ENCODE measurements around the gene PDGFD. TPM values are rescaled to one million over a fixed set of nuclear protein-coding genes. Genes with fewer than 3 reads are reported as not detected.

PDGFD gene
- total RNA-seq, 1 donor, result 6.9 TPM

DNA sequence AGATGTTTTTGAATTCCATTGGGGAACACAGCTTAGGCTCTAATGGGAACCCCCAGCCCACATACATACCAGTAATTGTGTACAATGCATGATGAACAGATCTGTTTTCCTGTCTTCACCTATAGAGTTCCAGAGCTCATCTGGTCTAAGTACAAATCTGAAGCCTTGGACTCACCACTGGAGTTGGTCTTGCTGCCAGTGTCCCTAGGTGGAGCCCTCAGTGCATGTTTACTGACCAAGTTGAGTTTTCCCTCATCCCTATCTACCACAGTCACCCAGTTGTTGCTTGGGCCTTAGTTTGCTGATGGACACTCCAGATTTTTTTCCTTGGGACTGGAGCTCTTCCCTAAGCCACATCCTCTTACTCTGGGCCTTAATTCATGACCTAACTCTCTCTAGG lies 286.7 kb downstream of the PDGFD start:
- H3K4me3 ChIP-seq (ENCODE audit: low read depth, low read length), result no peak overlapping the region
- TF ChIP-seq, protein P1, sequence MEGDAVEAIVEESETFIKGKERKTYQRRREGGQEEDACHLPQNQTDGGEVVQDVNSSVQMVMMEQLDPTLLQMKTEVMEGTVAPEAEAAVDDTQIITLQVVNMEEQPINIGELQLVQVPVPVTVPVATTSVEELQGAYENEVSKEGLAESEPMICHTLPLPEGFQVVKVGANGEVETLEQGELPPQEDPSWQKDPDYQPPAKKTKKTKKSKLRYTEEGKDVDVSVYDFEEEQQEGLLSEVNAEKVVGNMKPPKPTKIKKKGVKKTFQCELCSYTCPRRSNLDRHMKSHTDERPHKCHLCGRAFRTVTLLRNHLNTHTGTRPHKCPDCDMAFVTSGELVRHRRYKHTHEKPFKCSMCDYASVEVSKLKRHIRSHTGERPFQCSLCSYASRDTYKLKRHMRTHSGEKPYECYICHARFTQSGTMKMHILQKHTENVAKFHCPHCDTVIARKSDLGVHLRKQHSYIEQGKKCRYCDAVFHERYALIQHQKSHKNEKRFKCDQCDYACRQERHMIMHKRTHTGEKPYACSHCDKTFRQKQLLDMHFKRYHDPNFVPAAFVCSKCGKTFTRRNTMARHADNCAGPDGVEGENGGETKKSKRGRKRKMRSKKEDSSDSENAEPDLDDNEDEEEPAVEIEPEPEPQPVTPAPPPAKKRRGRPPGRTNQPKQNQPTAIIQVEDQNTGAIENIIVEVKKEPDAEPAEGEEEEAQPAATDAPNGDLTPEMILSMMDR (IDR thresholded peaks at IDR 0.05; ENCODE audit: insufficient read depth, low read depth, low read length), result peak; percentile 23
- peak; percentile 12 for DNase-seq (ENCODE audit: low read depth)

DNA sequence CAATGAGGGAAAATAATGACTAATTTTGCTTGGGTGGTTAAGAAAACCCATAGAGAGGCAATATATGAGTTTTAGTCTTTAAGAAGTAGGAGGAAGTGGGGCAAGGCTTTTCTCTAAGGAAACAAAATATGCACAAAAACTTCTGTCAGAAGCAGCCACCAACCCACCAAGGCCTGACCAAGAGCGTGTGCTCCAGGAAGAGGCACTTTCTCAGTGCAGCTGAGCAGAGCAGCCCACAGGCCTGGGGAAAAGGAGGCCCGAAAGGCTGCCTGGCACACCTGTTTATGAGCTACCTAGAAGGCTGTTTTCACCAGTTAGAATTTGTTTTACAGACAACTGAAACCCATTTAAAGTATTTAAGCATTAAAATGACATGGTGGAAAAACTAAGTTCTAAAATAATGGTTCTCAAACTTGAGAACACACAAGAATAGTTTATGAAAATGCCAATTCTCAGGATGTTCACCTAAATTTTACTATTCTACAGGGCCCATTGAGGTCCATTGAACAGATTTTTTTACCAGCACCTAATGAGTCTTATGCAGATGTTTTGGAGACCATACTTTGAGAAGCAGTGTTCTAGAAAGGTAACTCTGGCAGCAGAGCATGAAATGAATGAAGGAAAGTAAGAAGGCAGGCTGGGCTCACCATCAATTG lies 288.0 kb downstream of the PDGFD start:
- H3K4me3 ChIP-seq (ENCODE audit: low read depth, low read length), result no peak overlapping the region
- TF ChIP-seq, protein P1 (IDR thresholded peaks at IDR 0.05; ENCODE audit: insufficient read depth, low read depth, low read length), result no peak
- DNase-seq (ENCODE audit: low read depth), result no peak

DNA sequence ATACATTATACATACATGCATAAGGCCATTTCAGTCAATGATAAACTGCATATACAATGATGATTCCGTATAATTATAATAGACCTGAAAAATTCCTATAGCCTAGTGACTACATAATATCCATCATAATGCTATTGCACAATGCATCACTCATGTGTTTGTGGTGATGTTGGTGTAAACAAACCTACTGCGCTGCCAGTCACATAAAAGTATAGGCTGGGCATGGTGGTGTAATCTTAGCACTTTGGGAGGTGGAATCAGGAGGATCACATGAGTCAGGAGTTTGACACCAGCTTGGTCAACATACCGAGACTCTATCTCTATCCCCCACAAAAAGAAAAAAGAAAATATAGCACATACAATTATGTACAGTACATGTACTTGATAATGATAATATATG lies 291.2 kb downstream of the PDGFD start:
- TF ChIP-seq, protein P1 (IDR thresholded peaks at IDR 0.05; ENCODE audit: insufficient read depth, low read depth, low read length), result no peak
- H3K4me3 ChIP-seq (ENCODE audit: low read depth, low read length), result no peak overlapping the region
- DNase-seq (ENCODE audit: low read depth), result no peak

DNA sequence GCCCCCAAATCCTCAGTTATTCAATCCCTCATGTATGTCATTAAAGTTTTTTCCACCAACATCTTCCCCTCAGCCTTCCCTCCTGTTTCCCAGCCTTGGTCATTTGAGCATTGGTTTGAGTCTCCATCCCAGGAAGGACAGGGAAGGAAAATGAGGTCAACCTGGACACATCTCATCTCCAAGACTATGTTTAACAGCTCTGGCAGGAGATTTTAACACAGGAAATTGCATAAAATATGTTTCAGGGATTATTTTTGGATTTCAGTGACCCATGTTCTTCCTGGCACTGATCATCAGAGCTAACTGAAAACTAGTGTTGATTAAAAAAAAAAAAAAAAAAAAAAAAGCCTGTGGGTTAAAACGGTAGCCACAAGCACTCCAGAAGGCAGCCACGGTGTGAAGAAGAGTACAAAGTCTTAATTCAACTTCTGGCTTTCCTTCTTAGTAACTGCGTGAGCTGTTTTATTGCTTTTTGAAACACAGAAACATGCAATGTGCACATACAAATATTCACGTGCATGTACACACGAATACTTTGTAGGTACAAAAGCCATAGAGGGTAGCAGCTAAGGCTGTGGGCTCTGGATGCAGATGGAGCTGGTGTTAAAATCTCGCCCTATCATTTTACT lies 291.9 kb downstream of the PDGFD start:
- TF ChIP-seq, protein P1 (IDR thresholded peaks at IDR 0.05; ENCODE audit: insufficient read depth, low read depth, low read length), result no peak
- no peak overlapping the region for H3K4me3 ChIP-seq (ENCODE audit: low read depth, low read length)
- no peak for DNase-seq (ENCODE audit: low read depth)

GRCh38 chr11:103870821-103871309 lies 293.1 kb downstream of the PDGFD start:
- H3K4me3 ChIP-seq (ENCODE audit: low read depth, low read length), result no peak overlapping the region
- TF ChIP-seq, protein P1 (IDR thresholded peaks at IDR 0.05; ENCODE audit: insufficient read depth, low read depth, low read length), result no peak
- DNase-seq (ENCODE audit: low read depth), result peak; percentile 17

DNA sequence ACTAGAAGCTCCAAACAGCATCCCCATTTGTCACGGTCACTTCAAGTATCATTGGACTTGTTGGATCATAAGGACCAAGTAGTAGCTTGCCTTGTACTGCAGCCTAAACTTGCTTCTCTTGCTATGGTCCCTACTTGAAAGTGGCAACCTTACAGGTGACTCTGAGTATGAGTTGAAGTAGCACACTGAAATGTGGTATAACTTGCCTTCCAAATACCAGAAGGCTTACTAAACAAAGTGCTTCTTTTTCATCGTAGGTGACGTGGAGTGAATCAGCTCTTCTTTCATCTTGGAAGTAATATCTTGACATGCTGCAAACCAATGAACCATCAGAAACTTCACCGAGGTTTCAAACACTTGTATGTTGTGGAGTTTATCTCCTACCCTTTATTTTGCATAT lies 296.5 kb downstream of the PDGFD start:
- no peak for DNase-seq (ENCODE audit: low read depth)
- TF ChIP-seq, protein P1 (IDR thresholded peaks at IDR 0.05; ENCODE audit: insufficient read depth, low read depth, low read length), result no peak
- no peak overlapping the region for H3K4me3 ChIP-seq (ENCODE audit: low read depth, low read length)
